HG02798 (cell line): ENCODE results near the gene MAN2C1.
A peak's percentile ranks its signal among the peaks of the same experiment; 100 is the strongest.
"Not testable (repeated sequence)": the region's sequence is repeated elsewhere in the genome, so short reads cannot be mapped to it uniquely, and the experiment has no call there.

Source experiments
- ATAC-seq: cut with Tn5 transposase; IDR thresholded peaks from one replicate; pipeline ENCODE4 v1.9.1; 2021; ENCODE audit warnings: mild to moderate bottlenecking; ENCODE audit not compliant: unreplicated experiment, poor library complexity

MAN2C1 gene

GRCh38 chr15:75348034-75348561, 20.3 kb downstream of the MAN2C1 start:
- ATAC-seq, result no peak

GRCh38 chr15:75347222-75348033, 21.0 kb downstream of the MAN2C1 start:
- ATAC-seq, result peak; percentile 53

- peak; percentile 6 for ATAC-seq
These were observed 21.6 kb downstream of the MAN2C1 start, which contains the start of gene NEIL1 for GRCh38 chr15:75346796-75347221. NEIL1 (plus strand) TSS chr15:75347039; CDS start chr15:75348906, 1,867 bp downstream.

GRCh38 chr15:75343953-75344352, 24.5 kb downstream of the MAN2C1 start:
- ATAC-seq, result not testable (repeated sequence)

GRCh38 chr15:75342221-75342620, 26.2 kb downstream of the MAN2C1 start:
- ATAC-seq, result no peak

- no peak for ATAC-seq
These were observed 28.7 kb downstream of the MAN2C1 start for GRCh38 chr15:75339531-75340240.

- ATAC-seq, result no peak
These were observed 29.7 kb downstream of the MAN2C1 start for GRCh38 chr15:75338661-75339240.

- ATAC-seq, result peak; percentile 71
These were observed 32.6 kb downstream of the MAN2C1 start, which contains the start of gene COMMD4 for GRCh38 chr15:75335705-75336355. COMMD4 (plus strand) TSS chr15:75336063; CDS start chr15:75336090, 27 bp downstream.

GRCh38 chr15:75335313-75335704, 33.1 kb downstream of the MAN2C1 start:
- no peak for ATAC-seq

- ATAC-seq, result peak; percentile 58
These were observed 34.6 kb downstream of the MAN2C1 start for GRCh38 chr15:75333654-75334419.

- not testable (repeated sequence) for ATAC-seq
These were observed 36.3 kb downstream of the MAN2C1 start for GRCh38 chr15:75332093-75332492.

- ATAC-seq, result no peak
These were observed 38.8 kb downstream of the MAN2C1 start for GRCh38 chr15:75329571-75329970.

GRCh38 chr15:75328493-75329314, 39.7 kb downstream of the MAN2C1 start:
- ATAC-seq, result no peak

- no peak for ATAC-seq
These were observed 40.9 kb downstream of the MAN2C1 start for GRCh38 chr15:75327491-75327890.

GRCh38 chr15:75327005-75327404, 41.4 kb downstream of the MAN2C1 start:
- ATAC-seq, result no peak

GRCh38 chr15:75325922-75326321, 42.5 kb downstream of the MAN2C1 start:
- ATAC-seq, result no peak

GRCh38 chr15:75321711-75322110, 46.7 kb downstream of the MAN2C1 start:
- ATAC-seq, result no peak

- ATAC-seq, result not testable (repeated sequence)
These were observed 49.0 kb downstream of the MAN2C1 start for GRCh38 chr15:75319231-75319897.
